ENCODE data around the gene FAM151A.

The FAM151A gene

GRCh38 chr1:54583871-54584270, 39.5 kb downstream of the FAM151A start:
- no peak for DNase-seq (ENCODE audit: low read depth)
- Histone ChIP-seq H3K36me3 (ENCODE audit: control insufficient read depth, insufficient read depth, low read length, severe bottlenecking) (no peaks in the 10 kb centered on the region), H3K27me3 (replicated peaks; ENCODE audit: control insufficient read depth, insufficient read depth, low read length) (no peaks in the 10 kb centered on the region), H3K4me1 (ENCODE audit: control insufficient read depth, insufficient read depth, low read length) (peaks cover 11% of the 10 kb centered on the region), H3K9ac (ENCODE audit: low read length) (no peak overlapping the region), H3K9me3 (ENCODE audit: control insufficient read depth, low read length) (no peaks in the 10 kb centered on the region), H3K4me3 (ENCODE audit: low read length) (no peak overlapping the region)

DNA sequence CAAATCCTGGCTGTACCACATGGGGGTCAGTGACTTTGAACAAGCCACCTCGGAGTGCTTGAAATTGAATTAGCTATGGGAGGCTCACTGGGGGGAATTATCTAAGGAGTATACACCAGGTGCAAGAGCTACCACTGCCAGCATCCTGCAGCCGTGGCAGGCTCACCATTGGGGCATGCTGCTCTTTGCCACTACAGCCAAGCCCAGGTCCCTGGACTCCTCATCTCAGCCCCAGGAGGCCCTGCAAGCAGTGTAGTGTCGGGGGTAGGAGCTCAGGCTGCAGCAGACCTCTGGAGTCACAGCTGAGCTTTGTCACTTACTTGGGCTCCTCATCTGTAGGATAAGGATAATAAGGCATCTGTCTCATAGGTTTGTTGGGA, 40.0 kb downstream of the FAM151A start:
- no peak for DNase-seq (ENCODE audit: low read depth)
- H3K36me3 ChIP-seq (ENCODE audit: control insufficient read depth, insufficient read depth, low read length, severe bottlenecking) = no peaks in the 10 kb centered on the region
- H3K27me3 ChIP-seq (replicated peaks; ENCODE audit: control insufficient read depth, insufficient read depth, low read length) = no peaks in the 10 kb centered on the region
- H3K4me3 ChIP-seq (ENCODE audit: low read length) = no peak overlapping the region
- H3K9me3 ChIP-seq (ENCODE audit: control insufficient read depth, low read length) = no peaks in the 10 kb centered on the region
- no peak overlapping the region for H3K9ac ChIP-seq (ENCODE audit: low read length)
- H3K4me1 ChIP-seq (ENCODE audit: control insufficient read depth, insufficient read depth, low read length) = peaks cover 11% of the 10 kb centered on the region

- H3K4me1 ChIP-seq (ENCODE audit: control insufficient read depth, insufficient read depth, low read length) = peaks cover 11% of the 10 kb centered on the region
- H3K4me3 ChIP-seq (ENCODE audit: low read length) = no peak overlapping the region
- H3K9me3 ChIP-seq (ENCODE audit: control insufficient read depth, low read length) = no peaks in the 10 kb centered on the region
- DNase-seq (ENCODE audit: low read depth) = no peak
- H3K9ac ChIP-seq (ENCODE audit: low read length) = no peak overlapping the region
- no peaks in the 10 kb centered on the region for H3K36me3 ChIP-seq (ENCODE audit: control insufficient read depth, insufficient read depth, low read length, severe bottlenecking)
- no peaks in the 10 kb centered on the region for H3K27me3 ChIP-seq (replicated peaks; ENCODE audit: control insufficient read depth, insufficient read depth, low read length)
These were observed 40.6 kb downstream of the FAM151A start for GRCh38 chr1:54582566-54583306.

- peaks cover 11% of the 10 kb centered on the region for H3K4me1 ChIP-seq (ENCODE audit: control insufficient read depth, insufficient read depth, low read length)
- H3K9ac ChIP-seq (ENCODE audit: low read length) = peak overlapping the region; percentile 35
- DNase-seq (ENCODE audit: low read depth) = peak; percentile 77
- H3K36me3 ChIP-seq (ENCODE audit: control insufficient read depth, insufficient read depth, low read length, severe bottlenecking) = no peaks in the 10 kb centered on the region
- no peak overlapping the region for H3K4me3 ChIP-seq (ENCODE audit: low read length)
- no peaks in the 10 kb centered on the region for H3K9me3 ChIP-seq (ENCODE audit: control insufficient read depth, low read length)
- H3K27me3 ChIP-seq (replicated peaks; ENCODE audit: control insufficient read depth, insufficient read depth, low read length) = no peaks in the 10 kb centered on the region
These were observed 41.7 kb downstream of the FAM151A start for GRCh38 chr1:54581621-54582035.

DNA sequence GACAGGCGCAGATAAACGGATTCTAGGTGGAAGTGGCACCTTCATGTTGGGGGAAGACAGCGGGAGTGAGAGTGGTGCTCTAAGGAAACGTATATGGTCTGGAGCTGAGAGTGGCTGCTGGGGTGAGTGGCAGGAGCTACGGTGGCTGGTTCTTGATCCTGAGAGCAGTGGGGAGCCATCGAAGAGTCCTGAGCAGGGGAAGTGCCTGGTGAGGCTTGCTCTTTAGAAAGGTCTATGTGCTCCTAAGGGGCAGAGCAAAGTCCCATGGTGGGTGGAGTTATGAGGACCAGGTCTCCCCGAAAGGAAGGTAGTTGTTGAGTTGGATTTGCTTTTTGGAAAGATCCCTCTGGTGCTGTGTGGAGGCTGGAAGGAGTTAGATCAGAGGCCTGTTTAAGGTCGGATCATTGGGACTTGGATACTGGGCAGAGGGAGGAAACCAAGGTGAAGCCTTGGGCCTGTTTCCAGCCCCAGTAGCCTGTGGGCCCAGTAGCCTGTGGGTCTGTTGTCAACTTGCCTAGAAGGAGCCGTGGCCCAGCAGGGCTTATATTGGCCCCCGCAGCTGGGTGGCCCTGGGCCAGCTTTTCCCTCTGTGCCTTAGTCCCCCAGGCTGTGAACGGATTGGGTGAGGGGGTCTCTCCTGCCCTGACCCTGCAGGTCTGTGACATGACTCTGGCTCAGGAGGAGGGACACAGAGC, 42.3 kb downstream of the FAM151A start:
- Histone ChIP-seq H3K4me3 (ENCODE audit: low read length) (no peak overlapping the region), H3K27me3 (replicated peaks; ENCODE audit: control insufficient read depth, insufficient read depth, low read length) (no peaks in the 10 kb centered on the region)

DNA sequence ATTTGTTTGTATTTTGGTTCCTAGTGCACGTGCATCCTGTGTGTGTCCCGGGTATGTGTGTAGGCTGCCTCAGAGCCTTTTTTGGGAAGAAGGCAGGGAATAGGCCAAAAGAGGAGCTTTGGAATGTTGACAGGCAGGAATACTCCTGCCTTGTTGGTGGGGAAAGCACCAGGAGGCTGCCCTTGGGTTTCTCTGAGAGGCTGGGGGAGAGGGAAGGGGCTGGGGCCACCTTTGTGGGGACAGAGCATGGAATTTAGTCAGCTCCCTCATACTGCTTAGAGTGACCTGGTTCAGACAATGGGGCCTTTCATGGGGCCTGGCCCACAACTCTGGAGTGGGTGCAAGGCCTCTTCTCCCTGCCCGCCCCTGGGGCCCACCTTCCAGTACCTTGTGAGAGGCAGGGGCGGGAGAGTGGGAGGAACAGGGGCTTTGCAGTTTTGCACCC, 44.0 kb downstream of the FAM151A start:
- H3K4me1 ChIP-seq (ENCODE audit: control insufficient read depth, insufficient read depth, low read length) = peaks cover 11% of the 10 kb centered on the region
- no peak for DNase-seq (ENCODE audit: low read depth)
- no peak overlapping the region for H3K9ac ChIP-seq (ENCODE audit: low read length)
- H3K36me3 ChIP-seq (ENCODE audit: control insufficient read depth, insufficient read depth, low read length, severe bottlenecking) = no peaks in the 10 kb centered on the region
- H3K4me3 ChIP-seq (ENCODE audit: low read length) = no peak overlapping the region
- no peaks in the 10 kb centered on the region for H3K27me3 ChIP-seq (replicated peaks; ENCODE audit: control insufficient read depth, insufficient read depth, low read length)
- no peaks in the 10 kb centered on the region for H3K9me3 ChIP-seq (ENCODE audit: control insufficient read depth, low read length)

More for the DNA sequence above, 42.3 kb downstream of the FAM151A start:
- H3K36me3 ChIP-seq (ENCODE audit: control insufficient read depth, insufficient read depth, low read length, severe bottlenecking) = no peaks in the 10 kb centered on the region
- H3K4me1 ChIP-seq (ENCODE audit: control insufficient read depth, insufficient read depth, low read length) = peaks cover 11% of the 10 kb centered on the region
- H3K9ac ChIP-seq (ENCODE audit: low read length) = peak overlapping the region; percentile 35
- H3K9me3 ChIP-seq (ENCODE audit: control insufficient read depth, low read length) = no peaks in the 10 kb centered on the region
- no peak for DNase-seq (ENCODE audit: low read depth)

DNA sequence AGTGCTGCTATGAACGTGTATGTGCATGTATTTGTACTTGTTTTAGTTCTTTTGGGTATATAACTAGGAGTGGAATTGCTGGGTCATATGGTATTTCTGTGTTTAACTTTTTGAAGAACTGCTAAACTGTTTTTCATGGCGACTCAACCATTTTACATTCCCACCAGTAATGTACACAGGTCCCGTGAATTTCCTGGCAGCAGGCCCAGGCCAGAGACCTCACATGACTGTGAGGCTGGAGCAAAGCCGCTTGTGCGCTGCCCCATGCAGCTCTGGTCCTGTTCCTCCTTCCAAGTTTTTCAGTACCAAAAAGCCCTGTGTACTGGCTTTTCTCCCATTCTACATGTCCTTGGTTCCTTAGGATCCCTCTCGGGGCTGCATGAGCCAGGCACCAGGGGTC, 45.7 kb downstream of the FAM151A start:
- no peak for DNase-seq (ENCODE audit: low read depth)
- H3K4me1 ChIP-seq (ENCODE audit: control insufficient read depth, insufficient read depth, low read length) = peaks cover 11% of the 10 kb centered on the region
- H3K4me3 ChIP-seq (ENCODE audit: low read length) = no peak overlapping the region

GRCh38 chr1:54575605-54576290, 47.6 kb downstream of the FAM151A start:
- no peak for DNase-seq (ENCODE audit: low read depth)
- no peak overlapping the region for H3K4me3 ChIP-seq (ENCODE audit: low read length)
- H3K36me3 ChIP-seq (ENCODE audit: control insufficient read depth, insufficient read depth, low read length, severe bottlenecking) = no peaks in the 10 kb centered on the region
- no peaks in the 10 kb centered on the region for H3K4me1 ChIP-seq (ENCODE audit: control insufficient read depth, insufficient read depth, low read length)
- H3K9ac ChIP-seq (ENCODE audit: low read length) = no peak overlapping the region
- no peaks in the 10 kb centered on the region for H3K27me3 ChIP-seq (replicated peaks; ENCODE audit: control insufficient read depth, insufficient read depth, low read length)
- no peaks in the 10 kb centered on the region for H3K9me3 ChIP-seq (ENCODE audit: control insufficient read depth, low read length)

More for the DNA sequence above, 45.7 kb downstream of the FAM151A start:
- H3K36me3 ChIP-seq (ENCODE audit: control insufficient read depth, insufficient read depth, low read length, severe bottlenecking) = no peaks in the 10 kb centered on the region
- H3K9ac ChIP-seq (ENCODE audit: low read length) = no peak overlapping the region
- H3K27me3 ChIP-seq (replicated peaks; ENCODE audit: control insufficient read depth, insufficient read depth, low read length) = no peaks in the 10 kb centered on the region
- no peaks in the 10 kb centered on the region for H3K9me3 ChIP-seq (ENCODE audit: control insufficient read depth, low read length)

DNA sequence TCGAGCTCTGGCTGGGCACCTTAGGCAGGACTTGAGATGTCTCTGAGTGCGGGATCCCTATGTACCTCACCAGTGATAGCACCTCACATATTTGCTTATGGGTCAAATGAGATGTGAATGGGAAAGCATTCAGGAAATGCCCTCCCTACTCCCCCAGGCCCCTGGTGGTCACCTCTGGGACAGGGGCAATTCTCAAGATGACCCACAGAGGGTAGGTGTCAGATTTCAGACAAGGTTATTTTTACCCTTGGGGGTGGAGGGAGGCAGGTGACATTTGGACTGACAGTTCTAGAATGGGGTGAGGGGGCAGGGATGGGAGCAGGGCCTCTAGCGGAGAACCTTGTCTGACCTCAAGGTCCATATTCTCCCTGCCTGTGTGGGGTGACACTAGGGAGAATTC, 48.2 kb downstream of the FAM151A start:
- no peak for DNase-seq (ENCODE audit: low read depth)
- Histone ChIP-seq H3K4me3 (ENCODE audit: low read length) (no peak overlapping the region), H3K4me1 (ENCODE audit: control insufficient read depth, insufficient read depth, low read length) (no peaks in the 10 kb centered on the region), H3K9ac (ENCODE audit: low read length) (no peak overlapping the region), H3K27me3 (replicated peaks; ENCODE audit: control insufficient read depth, insufficient read depth, low read length) (no peaks in the 10 kb centered on the region), H3K36me3 (ENCODE audit: control insufficient read depth, insufficient read depth, low read length, severe bottlenecking) (no peaks in the 10 kb centered on the region), H3K9me3 (ENCODE audit: control insufficient read depth, low read length) (no peaks in the 10 kb centered on the region)

GRCh38 chr1:54574158-54574778, 49.1 kb downstream of the FAM151A start:
- H3K36me3 ChIP-seq (ENCODE audit: control insufficient read depth, insufficient read depth, low read length, severe bottlenecking) = no peaks in the 10 kb centered on the region
- no peaks in the 10 kb centered on the region for H3K27me3 ChIP-seq (replicated peaks; ENCODE audit: control insufficient read depth, insufficient read depth, low read length)
- H3K4me3 ChIP-seq (ENCODE audit: low read length) = no peak overlapping the region
- no peaks in the 10 kb centered on the region for H3K9me3 ChIP-seq (ENCODE audit: control insufficient read depth, low read length)
- H3K4me1 ChIP-seq (ENCODE audit: control insufficient read depth, insufficient read depth, low read length) = peaks cover 4% of the 10 kb centered on the region
- DNase-seq (ENCODE audit: low read depth) = no peak
- no peak overlapping the region for H3K9ac ChIP-seq (ENCODE audit: low read length)

DNA sequence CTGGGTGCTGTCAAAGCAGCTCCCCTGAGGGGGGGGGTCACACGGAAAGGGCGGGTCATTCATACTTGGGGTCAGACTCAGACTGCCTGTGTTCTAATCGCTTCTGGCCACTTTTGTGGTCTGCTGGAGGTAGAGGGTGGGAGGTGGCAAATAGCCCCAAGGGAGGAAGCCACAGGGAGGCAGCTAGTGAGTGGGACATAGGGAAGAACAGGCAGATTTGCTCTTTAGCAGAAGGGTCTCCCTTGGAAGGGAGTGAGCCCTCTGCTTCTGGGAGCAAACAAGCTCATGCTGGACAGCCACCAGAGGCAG, 50.8 kb downstream of the FAM151A start:
- H3K4me1 ChIP-seq (ENCODE audit: control insufficient read depth, insufficient read depth, low read length) = peaks cover 12% of the 10 kb centered on the region
- DNase-seq (ENCODE audit: low read depth) = no peak
- no peak overlapping the region for H3K9ac ChIP-seq (ENCODE audit: low read length)
- H3K27me3 ChIP-seq (replicated peaks; ENCODE audit: control insufficient read depth, insufficient read depth, low read length) = no peaks in the 10 kb centered on the region
- no peaks in the 10 kb centered on the region for H3K9me3 ChIP-seq (ENCODE audit: control insufficient read depth, low read length)
- no peak overlapping the region for H3K4me3 ChIP-seq (ENCODE audit: low read length)
- H3K36me3 ChIP-seq (ENCODE audit: control insufficient read depth, insufficient read depth, low read length, severe bottlenecking) = no peaks in the 10 kb centered on the region

Data from adipocyte (in vitro differentiated cells).